HT1080 (cell line): Measurements from ENCODE around the gene F8. TPM values are rescaled to one million over a fixed set of nuclear protein-coding genes. Genes with fewer than 3 reads are reported as not detected.
"Not testable (repeated sequence)": the region's sequence is repeated elsewhere in the genome, so short reads cannot be mapped to it uniquely, and the experiment has no call there.

Experiments used
- DNase-seq: peaks from one replicate; pipeline ENCODE4 v3.0.0-alpha.2; 2015; ENCODE audit warnings: low read depth
- total RNA-seq: library from RNA; depleted of rRNA; stranded (reverse); fragments of >200 nt; shearing (Covaris generic); gene quantifications from 2 replicates; pipeline ENCODE4 v1.2.3, GENCODE V29; 2014

F8 gene
- total RNA-seq, 1 experiment from 2014 or later: 0.69 TPM

GRCh38 chrX:155031657-155032056, 9.1 kb upstream of the F8 start:
- no peak for DNase-seq

GRCh38 chrX:155028877-155029291, 6.4 kb upstream of the F8 start:
- DNase-seq: peak; percentile 7

GRCh38 chrX:155028129-155028528, 5.6 kb upstream of the F8 start:
- DNase-seq: no peak

- peak; percentile 12 for DNase-seq
Observed at GRCh38 chrX:155027509-155028066, 5.1 kb upstream of the F8 start.

- DNase-seq: peak; percentile 94
Observed at GRCh38 chrX:155026727-155027508, 4.4 kb upstream of the F8 start, which contains the start of gene FUNDC2. TSS of gene FUNDC2 (plus strand) at chrX:155026844. CDS start at chrX:155026939, 95 bp downstream.

GRCh38 chrX:155026420-155026726, 3.9 kb upstream of the F8 start:
- no peak for DNase-seq

GRCh38 chrX:155023907-155024833, 1.6 kb upstream of the F8 start:
- DNase-seq: no peak

- no peak for DNase-seq
Observed at GRCh38 chrX:155020591-155020990, 1.9 kb downstream of the F8 start.

GRCh38 chrX:155009994-155010472, 12.5 kb downstream of the F8 start:
- DNase-seq: no peak

GRCh38 chrX:155008578-155008977, 13.9 kb downstream of the F8 start:
- DNase-seq: not testable (repeated sequence)

- DNase-seq: not testable (repeated sequence)
Observed at GRCh38 chrX:155006913-155007671, 15.4 kb downstream of the F8 start.

- not testable (repeated sequence) for DNase-seq
Observed at GRCh38 chrX:155006379-155006778, 16.1 kb downstream of the F8 start.

- no peak for DNase-seq
Observed at GRCh38 chrX:155005190-155005589, 17.3 kb downstream of the F8 start.

GRCh38 chrX:155001873-155002272, 20.6 kb downstream of the F8 start:
- no peak for DNase-seq

GRCh38 chrX:155000841-155001240, 21.7 kb downstream of the F8 start:
- peak; percentile 4 for DNase-seq

GRCh38 chrX:154998204-154998880, 24.2 kb downstream of the F8 start:
- DNase-seq: no peak

- no peak for DNase-seq
Observed at GRCh38 chrX:154991476-154991875, 31.0 kb downstream of the F8 start.

GRCh38 chrX:154991039-154991438, 31.5 kb downstream of the F8 start:
- no peak for DNase-seq

- DNase-seq: no peak
Observed at GRCh38 chrX:154990496-154990895, 32.0 kb downstream of the F8 start.

- no peak for DNase-seq
Observed at GRCh38 chrX:154988719-154989118, 33.8 kb downstream of the F8 start.

GRCh38 chrX:154987940-154988339, 34.6 kb downstream of the F8 start:
- no peak for DNase-seq
